HepG2 (cell line): ENCODE data around the gene ELF1. TPM values are rescaled to one million over a fixed set of nuclear protein-coding genes. Genes with fewer than 3 reads are reported as not detected.

ENCODE experiments used
- EEA1 ChIP-seq: sonication (generic); formaldehyde crosslinking; IDR thresholded peaks from 2 replicates; pipeline ENCODE4 v1.5.1; 2020; ENCODE audit warnings: mild to moderate bottlenecking, missing genetic modification reagents, borderline replicate concordance
- IRF2 ChIP-seq: IDR thresholded peaks from 2 replicates; pipeline ENCODE4 v1.6.1; 2018; ENCODE audit warnings: missing genetic modification reagents, missing compliant biosample characterization
- KLF9 ChIP-seq: IDR thresholded peaks from 2 replicates; pipeline ENCODE4 v1.6.1; 2016; ENCODE audit warnings: low read depth
- MIER2 ChIP-seq: IDR thresholded peaks from 2 replicates; pipeline ENCODE4 v1.6.1; 2016; ENCODE audit warnings: missing biosample characterization, missing genetic modification reagents
- MTA3 ChIP-seq: sonication (generic); formaldehyde crosslinking; IDR thresholded peaks from 2 replicates; pipeline ENCODE4 v1.4.0; 2020; ENCODE audit warnings: missing genetic modification reagents
- NCOA1 ChIP-seq: sonication (generic); formaldehyde crosslinking; IDR thresholded peaks from 2 replicates; pipeline ENCODE4 v1.9.0; 2021; ENCODE audit warnings: missing genetic modification reagents
- PAF1 ChIP-seq: IDR thresholded peaks from 2 replicates; pipeline ENCODE4 v1.6.1; 2016; ENCODE audit warnings: missing genetic modification reagents, missing compliant biosample characterization
- SIX1 ChIP-seq: sonication (generic); formaldehyde crosslinking; IDR thresholded peaks from 2 replicates; pipeline ENCODE4 v1.4.0; 2020; ENCODE audit warnings: missing genetic modification reagents, borderline replicate concordance
- SPEN ChIP-seq: sonication (generic); formaldehyde crosslinking; IDR thresholded peaks from 2 replicates; pipeline ENCODE4 v1.5.1; 2020; ENCODE audit warnings: low read depth, mild to moderate bottlenecking, missing genetic modification reagents
- SYNCRIP ChIP-seq: fragments of 200-400 bp; formaldehyde crosslinking; IDR thresholded peaks from 2 replicates; pipeline ENCODE4 v1.6.1; 2018; ENCODE audit warnings: mild to moderate bottlenecking, low read depth, low read length; ENCODE audit not compliant: insufficient read depth
- TMF1 ChIP-seq: sonication (generic); formaldehyde crosslinking; IDR thresholded peaks from 2 replicates; pipeline ENCODE4 v1.8.1; 2022; ENCODE audit warnings: low read depth, missing genetic modification reagents
- TRIM24 ChIP-seq: sonication (generic); formaldehyde crosslinking; IDR thresholded peaks from 2 replicates; pipeline ENCODE4 v1.8.0; 2022; ENCODE audit warnings: mild to moderate bottlenecking, missing genetic modification reagents
- ZBTB1 ChIP-seq: sonication (generic); formaldehyde crosslinking; IDR thresholded peaks from 2 replicates; pipeline ENCODE4 v1.4.0; 2020; ENCODE audit warnings: missing genetic modification reagents, borderline replicate concordance
- ZMYM3 ChIP-seq: sonication (generic); formaldehyde crosslinking; IDR thresholded peaks from 2 replicates; pipeline ENCODE4 v1.5.1; 2020; ENCODE audit warnings: mild to moderate bottlenecking, missing genetic modification reagents
- ZNF180 ChIP-seq: sonication (generic); formaldehyde crosslinking; IDR thresholded peaks from 2 replicates; pipeline ENCODE4 v1.4.0; 2020; ENCODE audit warnings: low read depth, missing genetic modification reagents, borderline replicate concordance
- ZNF343 ChIP-seq: sonication (generic); formaldehyde crosslinking; IDR thresholded peaks from 2 replicates; pipeline ENCODE4 v1.4.0; 2020; ENCODE audit warnings: mild to moderate bottlenecking, missing genetic modification reagents
- ZNF382 ChIP-seq: sonication (generic); formaldehyde crosslinking; IDR thresholded peaks from 2 replicates; pipeline ENCODE4 v1.5.0; 2020; ENCODE audit warnings: missing genetic modification reagents, mild to moderate bottlenecking, borderline replicate concordance
- ZNF549 ChIP-seq: sonication (generic); formaldehyde crosslinking; IDR thresholded peaks from 2 replicates; pipeline ENCODE4 v1.5.0; 2020; ENCODE audit warnings: missing genetic modification reagents
- ZNF713 ChIP-seq: sonication (generic); formaldehyde crosslinking; IDR thresholded peaks from 2 replicates; pipeline ENCODE4 v1.4.0; 2020; ENCODE audit warnings: mild to moderate bottlenecking, missing genetic modification reagents
- ZNF773 ChIP-seq: sonication (generic); formaldehyde crosslinking; IDR thresholded peaks from 2 replicates; pipeline ENCODE4 v1.4.0; 2020; ENCODE audit warnings: missing genetic modification reagents, borderline replicate concordance
- ZSCAN22 ChIP-seq: sonication (generic); formaldehyde crosslinking; IDR thresholded peaks from 2 replicates; pipeline ENCODE4 v1.4.0; 2020; ENCODE audit warnings: mild to moderate bottlenecking, missing genetic modification reagents
- polyA plus RNA-seq, 8 experiments: library from polyadenylated mRNA; depleted of rRNA in 3 of 8; stranded (reverse) in 7 of 8; unstranded in 1 of 8; fragments of >200 nt; fragmentation: Illumina TruSeq in 4 of 8; extraction: Trizol in 4 of 8; gene quantifications; 2 replicates each; pipeline versions ENCODE4 v1.2.1 to v1.2.3, GENCODE V29; 2011 to 2016; ENCODE audit warnings: low read depth in 4 of 8, missing spikeins in 1 of 8, mixed read lengths in 1 of 8; ENCODE audit not compliant: insufficient read depth in 1 of 8
- total RNA-seq, 5 experiments: library from RNA; depleted of rRNA; stranded (reverse); fragments of >200 nt; fragmentation: Illumina TruSeq; extraction: Trizol; gene quantifications; 2 replicates each; pipeline ENCODE4 v1.2.3, GENCODE V29; 2016; ENCODE audit warnings: low read depth in 1 of 5
- TF ChIP-seq, protein P1 (sequence below): sonication (generic); formaldehyde crosslinking; conservative IDR thresholded peaks from 2 replicates; pipeline ENCODE4 v1.4.0; 2020; ENCODE audit warnings: missing genetic modification reagents
- TF ChIP-seq, protein P2 (sequence below): sonication (generic); formaldehyde crosslinking; IDR thresholded peaks from 2 replicates; pipeline ENCODE4 v1.4.0; 2020; ENCODE audit warnings: missing genetic modification reagents, mild to moderate bottlenecking, borderline replicate concordance
- TF ChIP-seq, protein P3 (sequence below): IDR thresholded peaks from 2 replicates; pipeline ENCODE4 v1.6.1; 2016; ENCODE audit warnings: control low read depth
- TF ChIP-seq, protein P4 (sequence below): sonication (generic); formaldehyde crosslinking; IDR thresholded peaks from 2 replicates; pipeline ENCODE4 v1.4.0; 2020; ENCODE audit warnings: missing genetic modification reagents

ELF1 gene
- total and polyA plus RNA-seq, 2 of the 13 experiments (the other 11 are each of a cell fraction or from before 2014, with no cell fraction given), result 24.6 to 71.5 TPM

DNA sequence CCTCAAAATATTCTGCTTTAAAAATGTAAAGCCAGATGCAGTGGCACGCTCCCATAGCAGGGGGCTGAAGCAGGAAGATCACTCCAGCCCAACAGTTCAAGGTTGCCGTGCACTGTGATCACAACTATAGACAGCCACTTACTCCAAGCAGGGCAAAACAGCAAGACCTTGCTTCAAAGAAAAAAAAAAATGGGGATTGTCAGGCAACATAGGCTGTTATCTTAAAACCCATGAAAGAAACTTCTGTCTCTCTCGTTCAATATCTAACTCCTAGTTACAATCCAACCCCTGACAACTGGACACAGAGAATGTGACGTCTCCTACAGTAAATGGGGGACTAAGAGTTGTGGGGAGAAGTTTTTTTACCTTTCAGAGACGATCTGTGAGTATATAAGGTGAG, 17.4 kb downstream of the ELF1 start (continued):
- TF ChIP-seq KLF9 (CRISPR knock-in tag) (no peak), ZNF382 (no peak), ZNF713 (CRISPR knock-in tag) (no peak), ZNF549 (CRISPR knock-in tag) (no peak), SIX1 (CRISPR knock-in tag) (no peak), ZNF180 (CRISPR knock-in tag) (no peak), ZBTB1 (no peak), TMF1 (no peak), ZNF343 (CRISPR knock-in tag) (no peak), SPEN (no peak; the same call in 1 of the 2 replicates), ZSCAN22 (CRISPR knock-in tag) (no peak), PAF1 (CRISPR knock-in tag) (no peak), TRIM24 (CRISPR knock-in tag) (no peak), EEA1 (CRISPR knock-in tag) (no peak), NCOA1 (CRISPR knock-in tag) (no peak), ZNF773 (no peak), MTA3 (CRISPR knock-in tag) (no peak), SYNCRIP (no peak), MIER2 (CRISPR knock-in tag) (no peak), IRF2 (CRISPR knock-in tag) (peak; percentile 79), ZMYM3 (CRISPR knock-in tag) (peak; percentile 88)
- TF ChIP-seq, protein P1, sequence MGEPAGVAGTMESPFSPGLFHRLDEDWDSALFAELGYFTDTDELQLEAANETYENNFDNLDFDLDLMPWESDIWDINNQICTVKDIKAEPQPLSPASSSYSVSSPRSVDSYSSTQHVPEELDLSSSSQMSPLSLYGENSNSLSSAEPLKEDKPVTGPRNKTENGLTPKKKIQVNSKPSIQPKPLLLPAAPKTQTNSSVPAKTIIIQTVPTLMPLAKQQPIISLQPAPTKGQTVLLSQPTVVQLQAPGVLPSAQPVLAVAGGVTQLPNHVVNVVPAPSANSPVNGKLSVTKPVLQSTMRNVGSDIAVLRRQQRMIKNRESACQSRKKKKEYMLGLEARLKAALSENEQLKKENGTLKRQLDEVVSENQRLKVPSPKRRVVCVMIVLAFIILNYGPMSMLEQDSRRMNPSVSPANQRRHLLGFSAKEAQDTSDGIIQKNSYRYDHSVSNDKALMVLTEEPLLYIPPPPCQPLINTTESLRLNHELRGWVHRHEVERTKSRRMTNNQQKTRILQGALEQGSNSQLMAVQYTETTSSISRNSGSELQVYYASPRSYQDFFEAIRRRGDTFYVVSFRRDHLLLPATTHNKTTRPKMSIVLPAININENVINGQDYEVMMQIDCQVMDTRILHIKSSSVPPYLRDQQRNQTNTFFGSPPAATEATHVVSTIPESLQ (CRISPR knock-in tag), result no peak
- TF ChIP-seq, protein P2, sequence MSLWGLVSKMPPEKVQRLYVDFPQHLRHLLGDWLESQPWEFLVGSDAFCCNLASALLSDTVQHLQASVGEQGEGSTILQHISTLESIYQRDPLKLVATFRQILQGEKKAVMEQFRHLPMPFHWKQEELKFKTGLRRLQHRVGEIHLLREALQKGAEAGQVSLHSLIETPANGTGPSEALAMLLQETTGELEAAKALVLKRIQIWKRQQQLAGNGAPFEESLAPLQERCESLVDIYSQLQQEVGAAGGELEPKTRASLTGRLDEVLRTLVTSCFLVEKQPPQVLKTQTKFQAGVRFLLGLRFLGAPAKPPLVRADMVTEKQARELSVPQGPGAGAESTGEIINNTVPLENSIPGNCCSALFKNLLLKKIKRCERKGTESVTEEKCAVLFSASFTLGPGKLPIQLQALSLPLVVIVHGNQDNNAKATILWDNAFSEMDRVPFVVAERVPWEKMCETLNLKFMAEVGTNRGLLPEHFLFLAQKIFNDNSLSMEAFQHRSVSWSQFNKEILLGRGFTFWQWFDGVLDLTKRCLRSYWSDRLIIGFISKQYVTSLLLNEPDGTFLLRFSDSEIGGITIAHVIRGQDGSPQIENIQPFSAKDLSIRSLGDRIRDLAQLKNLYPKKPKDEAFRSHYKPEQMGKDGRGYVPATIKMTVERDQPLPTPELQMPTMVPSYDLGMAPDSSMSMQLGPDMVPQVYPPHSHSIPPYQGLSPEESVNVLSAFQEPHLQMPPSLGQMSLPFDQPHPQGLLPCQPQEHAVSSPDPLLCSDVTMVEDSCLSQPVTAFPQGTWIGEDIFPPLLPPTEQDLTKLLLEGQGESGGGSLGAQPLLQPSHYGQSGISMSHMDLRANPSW (CRISPR knock-in tag), result no peak
- TF ChIP-seq, protein P3, sequence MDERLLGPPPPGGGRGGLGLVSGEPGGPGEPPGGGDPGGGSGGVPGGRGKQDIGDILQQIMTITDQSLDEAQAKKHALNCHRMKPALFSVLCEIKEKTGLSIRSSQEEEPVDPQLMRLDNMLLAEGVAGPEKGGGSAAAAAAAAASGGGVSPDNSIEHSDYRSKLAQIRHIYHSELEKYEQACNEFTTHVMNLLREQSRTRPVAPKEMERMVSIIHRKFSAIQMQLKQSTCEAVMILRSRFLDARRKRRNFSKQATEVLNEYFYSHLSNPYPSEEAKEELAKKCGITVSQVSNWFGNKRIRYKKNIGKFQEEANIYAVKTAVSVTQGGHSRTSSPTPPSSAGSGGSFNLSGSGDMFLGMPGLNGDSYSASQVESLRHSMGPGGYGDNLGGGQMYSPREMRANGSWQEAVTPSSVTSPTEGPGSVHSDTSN, result no peak
- TF ChIP-seq, protein P4, sequence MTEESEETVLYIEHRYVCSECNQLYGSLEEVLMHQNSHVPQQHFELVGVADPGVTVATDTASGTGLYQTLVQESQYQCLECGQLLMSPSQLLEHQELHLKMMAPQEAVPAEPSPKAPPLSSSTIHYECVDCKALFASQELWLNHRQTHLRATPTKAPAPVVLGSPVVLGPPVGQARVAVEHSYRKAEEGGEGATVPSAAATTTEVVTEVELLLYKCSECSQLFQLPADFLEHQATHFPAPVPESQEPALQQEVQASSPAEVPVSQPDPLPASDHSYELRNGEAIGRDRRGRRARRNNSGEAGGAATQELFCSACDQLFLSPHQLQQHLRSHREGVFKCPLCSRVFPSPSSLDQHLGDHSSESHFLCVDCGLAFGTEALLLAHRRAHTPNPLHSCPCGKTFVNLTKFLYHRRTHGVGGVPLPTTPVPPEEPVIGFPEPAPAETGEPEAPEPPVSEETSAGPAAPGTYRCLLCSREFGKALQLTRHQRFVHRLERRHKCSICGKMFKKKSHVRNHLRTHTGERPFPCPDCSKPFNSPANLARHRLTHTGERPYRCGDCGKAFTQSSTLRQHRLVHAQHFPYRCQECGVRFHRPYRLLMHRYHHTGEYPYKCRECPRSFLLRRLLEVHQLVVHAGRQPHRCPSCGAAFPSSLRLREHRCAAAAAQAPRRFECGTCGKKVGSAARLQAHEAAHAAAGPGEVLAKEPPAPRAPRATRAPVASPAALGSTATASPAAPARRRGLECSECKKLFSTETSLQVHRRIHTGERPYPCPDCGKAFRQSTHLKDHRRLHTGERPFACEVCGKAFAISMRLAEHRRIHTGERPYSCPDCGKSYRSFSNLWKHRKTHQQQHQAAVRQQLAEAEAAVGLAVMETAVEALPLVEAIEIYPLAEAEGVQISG (CRISPR knock-in tag), result no peak
